Bronchial epithelial cell (primary cell): ENCODE results near the gene ZNF668. TPM values are rescaled to one million over a fixed set of nuclear protein-coding genes. Genes with fewer than 3 reads are reported as not detected.
A peak's percentile ranks its signal among the peaks of the same experiment; 100 is the strongest.

Experiments used
- DNase-seq: peaks from one replicate; pipeline ENCODE4 v3.0.0-alpha.2; 2010; ENCODE audit warnings: low read depth
- FAIRE-seq: peaks from 2 replicates; lab custom pipeline; 2011; peaks lifted over from hg19 to GRCh38; lab: Jason Lieb, UNC
- H3K27me3 ChIP-seq: 2 replicates; pipeline ENCODE4 v1.5.1; 2011; ENCODE audit warnings: low read length; ENCODE audit not compliant: control insufficient read depth, insufficient read depth
- H3K36me3 ChIP-seq: 2 replicates; pipeline ENCODE4 v1.5.1; 2011; ENCODE audit warnings: low read length; ENCODE audit not compliant: control insufficient read depth, insufficient read depth
- H3K4me3 ChIP-seq: 2 replicates; pipeline ENCODE4 v1.5.1; 2011; ENCODE audit warnings: mild to moderate bottlenecking, low read depth, low read length, control low read depth
- CTCF ChIP-seq: IDR thresholded peaks from 2 replicates; pipeline ENCODE4 v1.5.1; 2011; ENCODE audit warnings: mild to moderate bottlenecking, moderate library complexity, low read length, control low read depth, inconsistent platforms; ENCODE audit not compliant: insufficient read depth, severe bottlenecking
- total RNA-seq: library from RNA; depleted of rRNA; stranded (reverse); fragments of >200 nt; gene quantifications from 2 replicates; pipeline ENCODE4 v1.2.1, GENCODE V29; 2014

The ZNF668 gene
- total RNA-seq, 1 donor from 2014 or later, result 8.2 TPM

GRCh38 chr16:31064882-31065461 is 9.1 kb downstream of the ZNF668 start:
- Histone ChIP-seq H3K36me3 (peaks cover 14% of the 10 kb centered on the region), H3K27me3 (no peaks in the 10 kb centered on the region), H3K4me3 (no peak overlapping the region)
- no peak for TF ChIP-seq CTCF
- peak; percentile 47 for FAIRE-seq
- DNase-seq, result peak; percentile 84

- TF ChIP-seq CTCF, result no peak
- FAIRE-seq (no peak), DNase-seq (no peak)
- H3K27me3 ChIP-seq, result no peaks in the 10 kb centered on the region
- peaks cover 14% of the 10 kb centered on the region for H3K36me3 ChIP-seq
- H3K4me3 ChIP-seq, result no peak overlapping the region
These were observed 10.0 kb downstream of the ZNF668 start for GRCh38 chr16:31063843-31064611.

GRCh38 chr16:31063495-31063842 is 10.6 kb downstream of the ZNF668 start:
- no peak for FAIRE-seq
- H3K27me3 ChIP-seq, result no peaks in the 10 kb centered on the region
- H3K36me3 ChIP-seq, result peaks cover 14% of the 10 kb centered on the region
- no peak overlapping the region for H3K4me3 ChIP-seq
- TF ChIP-seq CTCF, result no peak
- no peak for DNase-seq

- DNase-seq (no peak), FAIRE-seq (no peak)
- peaks cover 14% of the 10 kb centered on the region for H3K36me3 ChIP-seq
- H3K27me3 ChIP-seq, result no peaks in the 10 kb centered on the region
- no peak overlapping the region for H3K4me3 ChIP-seq
- TF ChIP-seq CTCF, result no peak
These were observed 12.1 kb downstream of the ZNF668 start for GRCh38 chr16:31061813-31062440.

- H3K36me3 ChIP-seq, result peaks cover 14% of the 10 kb centered on the region
These were observed 12.8 kb downstream of the ZNF668 start for GRCh38 chr16:31061126-31061812.

More at GRCh38 chr16:31061126-31061812, 12.8 kb downstream of the ZNF668 start:
- no peak for TF ChIP-seq CTCF
- DNase-seq (no peak), FAIRE-seq (no peak)
- no peaks in the 10 kb centered on the region for H3K27me3 ChIP-seq
- no peak overlapping the region for H3K4me3 ChIP-seq
